Stimulated activated effector memory CD8-positive, alpha-beta T cell treated with anti-CD3 and anti-CD28 coated beads, Interleukin-12 subunit alpha, Interleukin-12 subunit beta, amount 100 ng/mL, for 72 hours (primary cell): ENCODE measurements around the gene C10orf143.
A peak's percentile ranks its signal among the peaks of the same experiment; 100 is the strongest.

Source experiments
- ATAC-seq: fragments of 150-1000 bp; cut with Tn5 transposase; 2 replicates; pipeline ENCODE4 v1.10.0; 2021
- DNase-seq, 2 donors: peaks; one replicate each; pipeline ENCODE4 v3.0.0; 2021 to 2022; ENCODE audit warnings: low spot score in 2 of 2
- H3K27ac Mint-ChIP-seq: one replicate; pipeline ENCODE4 v1.8.0; 2022; ENCODE audit warnings: mild to moderate bottlenecking, mixed read lengths
- H3K36me3 Mint-ChIP-seq: one replicate; pipeline ENCODE4 v1.8.0; 2022; ENCODE audit warnings: mild to moderate bottlenecking, mixed read lengths
- H3K4me1 Mint-ChIP-seq: one replicate; pipeline ENCODE4 v1.8.0; 2022; ENCODE audit warnings: mixed read lengths
- H3K4me3 Mint-ChIP-seq: one replicate; pipeline ENCODE4 v1.8.0; 2022; ENCODE audit warnings: mild to moderate bottlenecking, mixed read lengths
- H3K9me3 Mint-ChIP-seq: one replicate; pipeline ENCODE4 v1.8.0; 2022; ENCODE audit warnings: mixed read lengths

The C10orf143 gene

GRCh38 chr10:130110246-130111112 lies at the start of gene C10orf143:
C10orf143 (minus strand) TSS chr10:130110830; CDS start chr10:130110772, 58 bp downstream.
- peaks cover 22% of the 10 kb centered on the region for H3K36me3 Mint-ChIP-seq
- DNase-seq: peak; percentile 99
- H3K9me3 Mint-ChIP-seq: no peaks in the 10 kb centered on the region
- H3K4me1 Mint-ChIP-seq: peaks cover 57% of the 10 kb centered on the region
- ATAC-seq: peak; percentile 89
- H3K4me3 Mint-ChIP-seq: peak within 1 kb of the TSS; percentile 91
- peak within 1 kb of the TSS; percentile 96 for H3K27ac Mint-ChIP-seq

- DNase-seq: no peak
- Mint-ChIP-seq H3K36me3 (peaks cover 63% of the 10 kb centered on the region), H3K27ac (no peak overlapping the region), H3K4me1 (peaks cover 33% of the 10 kb centered on the region), H3K4me3 (no peak overlapping the region), H3K9me3 (no peaks in the 10 kb centered on the region)
- ATAC-seq: peak; percentile 47
Measured at GRCh38 chr10:130159192-130159794, 48.7 kb upstream of the C10orf143 start.

GRCh38 chr10:130146042-130146441 lies 35.4 kb upstream of the C10orf143 start:
- no peak for DNase-seq
- H3K4me3 Mint-ChIP-seq: no peak overlapping the region
- no peak for ATAC-seq
- no peaks in the 10 kb centered on the region for H3K9me3 Mint-ChIP-seq
- no peak overlapping the region for H3K27ac Mint-ChIP-seq
- H3K36me3 Mint-ChIP-seq: peaks cover 77% of the 10 kb centered on the region
- peaks cover 22% of the 10 kb centered on the region for H3K4me1 Mint-ChIP-seq

- ATAC-seq (peak; percentile 72), DNase-seq (no peak)
- peaks cover 39% of the 10 kb centered on the region for H3K4me1 Mint-ChIP-seq
- H3K9me3 Mint-ChIP-seq: no peaks in the 10 kb centered on the region
- peaks cover 67% of the 10 kb centered on the region for H3K36me3 Mint-ChIP-seq
- peak overlapping the region; percentile 28 for H3K4me3 Mint-ChIP-seq
- peak overlapping the region; percentile 56 for H3K27ac Mint-ChIP-seq
Measured at GRCh38 chr10:130141878-130142277, 31.2 kb upstream of the C10orf143 start.

GRCh38 chr10:130141460-130141859 lies 30.8 kb upstream of the C10orf143 start:
- Mint-ChIP-seq H3K27ac (peak overlapping the region; percentile 56), H3K9me3 (no peaks in the 10 kb centered on the region), H3K4me1 (peaks cover 39% of the 10 kb centered on the region), H3K4me3 (peak overlapping the region; percentile 28), H3K36me3 (peaks cover 63% of the 10 kb centered on the region)
- DNase-seq: no peak
- ATAC-seq: peak; percentile 29

- Mint-ChIP-seq H3K27ac (peak overlapping the region; percentile 40), H3K4me1 (peaks cover 39% of the 10 kb centered on the region), H3K9me3 (no peaks in the 10 kb centered on the region), H3K4me3 (peak overlapping the region; percentile 28), H3K36me3 (peaks cover 59% of the 10 kb centered on the region)
- no peak for DNase-seq
- ATAC-seq: no peak
Measured at GRCh38 chr10:130141038-130141437, 30.4 kb upstream of the C10orf143 start.

GRCh38 chr10:130140425-130140824 lies 29.8 kb upstream of the C10orf143 start:
- no peak for ATAC-seq
- H3K9me3 Mint-ChIP-seq: no peaks in the 10 kb centered on the region
- DNase-seq: no peak
- H3K36me3 Mint-ChIP-seq: peaks cover 53% of the 10 kb centered on the region
- H3K27ac Mint-ChIP-seq: peak overlapping the region; percentile 40
- H3K4me3 Mint-ChIP-seq: peak overlapping the region; percentile 28
- peaks cover 42% of the 10 kb centered on the region for H3K4me1 Mint-ChIP-seq

- Mint-ChIP-seq H3K9me3 (no peaks in the 10 kb centered on the region), H3K4me1 (peaks cover 52% of the 10 kb centered on the region), H3K36me3 (peaks cover 47% of the 10 kb centered on the region), H3K4me3 (peak overlapping the region; percentile 74), H3K27ac (no peak overlapping the region)
- DNase-seq: no peak
- ATAC-seq: peak; percentile 69
Measured at GRCh38 chr10:130138479-130138866, 27.8 kb upstream of the C10orf143 start.

GRCh38 chr10:130137659-130138478 lies 27.2 kb upstream of the C10orf143 start:
- no peak for DNase-seq
- no peak for ATAC-seq

GRCh38 chr10:130137090-130137448 lies 26.4 kb upstream of the C10orf143 start:
- H3K4me1 Mint-ChIP-seq: peaks cover 39% of the 10 kb centered on the region
- H3K36me3 Mint-ChIP-seq: peaks cover 44% of the 10 kb centered on the region
- ATAC-seq (no peak), DNase-seq (no peak)
- no peaks in the 10 kb centered on the region for H3K9me3 Mint-ChIP-seq
- peak overlapping the region; percentile 74 for H3K4me3 Mint-ChIP-seq
- no peak overlapping the region for H3K27ac Mint-ChIP-seq

More at GRCh38 chr10:130137659-130138478, 27.2 kb upstream of the C10orf143 start:
- Mint-ChIP-seq H3K9me3 (no peaks in the 10 kb centered on the region), H3K36me3 (peaks cover 47% of the 10 kb centered on the region), H3K4me1 (peaks cover 47% of the 10 kb centered on the region), H3K27ac (no peak overlapping the region), H3K4me3 (peak overlapping the region; percentile 74)

GRCh38 chr10:130136226-130137089 lies 25.8 kb upstream of the C10orf143 start, which contains the start of gene GLRX3:
GLRX3 (plus strand) TSS chr10:130136391; CDS start chr10:130136421, 30 bp downstream.
- H3K9me3 Mint-ChIP-seq: no peaks in the 10 kb centered on the region
- peaks cover 38% of the 10 kb centered on the region for H3K36me3 Mint-ChIP-seq
- peak within 1 kb of the TSS; percentile 74 for H3K4me3 Mint-ChIP-seq
- peak; percentile 81 to 92 for DNase-seq
- peak within 1 kb of the TSS; percentile 61 for H3K27ac Mint-ChIP-seq
- ATAC-seq: peak; percentile 92
- peaks cover 33% of the 10 kb centered on the region for H3K4me1 Mint-ChIP-seq

GRCh38 chr10:130135676-130136225 lies 25.1 kb upstream of the C10orf143 start:
- peak overlapping the region; percentile 74 for H3K4me3 Mint-ChIP-seq
- peaks cover 31% of the 10 kb centered on the region for H3K36me3 Mint-ChIP-seq
- H3K9me3 Mint-ChIP-seq: no peaks in the 10 kb centered on the region
- ATAC-seq (no peak), DNase-seq (peak in 1 of 2 donors; percentile 54)
- peaks cover 29% of the 10 kb centered on the region for H3K4me1 Mint-ChIP-seq
- H3K27ac Mint-ChIP-seq: peak overlapping the region; percentile 61

- H3K27ac Mint-ChIP-seq: no peak overlapping the region
- peaks cover 6% of the 10 kb centered on the region for H3K4me1 Mint-ChIP-seq
- H3K9me3 Mint-ChIP-seq: no peaks in the 10 kb centered on the region
- DNase-seq (no peak), ATAC-seq (no peak)
- no peaks in the 10 kb centered on the region for H3K36me3 Mint-ChIP-seq
- no peak overlapping the region for H3K4me3 Mint-ChIP-seq
Measured at GRCh38 chr10:130128922-130129321, 18.3 kb upstream of the C10orf143 start.
